Vagina (tissue), 2 donors: ENCODE data around the gene NEK5.
"Not testable (repeated sequence)": the region's sequence is repeated elsewhere in the genome, so short reads cannot be mapped to it uniquely, and the experiment has no call there.

ENCODE experiments used
- POLR2A ChIP-seq, 2 donors: fragments of 450-650 bp; IDR thresholded peaks; one replicate each; pipeline ENCODE4 v1.6.1; 2017; ENCODE audit warnings: antibody characterized with exemption in 2 of 2, mild to moderate bottlenecking in 2 of 2, moderate library complexity in 2 of 2
- POLR2AphosphoS5 ChIP-seq, 2 donors: sonication (generic); formaldehyde crosslinking; IDR thresholded peaks; one replicate each; pipeline ENCODE4 v1.9.0; 2017; ENCODE audit warnings: antibody characterized with exemption in 2 of 2, mild to moderate bottlenecking in 2 of 2, low read depth in 1 of 2; ENCODE audit not compliant: insufficient read depth in 1 of 2
- TF ChIP-seq, protein P1 (sequence below), 3 experiments: fragments of 450-650 bp in 2 of 3; fragments of 200-600 bp in 1 of 3; sonication (generic) in 1 of 3; IDR thresholded peaks; one replicate each; pipeline ENCODE4 v1.5.1; 2017 to 2019; ENCODE audit warnings: antibody characterized with exemption in 3 of 3, mild to moderate bottlenecking in 2 of 3, moderate library complexity in 2 of 3

- TF ChIP-seq, protein P1, sequence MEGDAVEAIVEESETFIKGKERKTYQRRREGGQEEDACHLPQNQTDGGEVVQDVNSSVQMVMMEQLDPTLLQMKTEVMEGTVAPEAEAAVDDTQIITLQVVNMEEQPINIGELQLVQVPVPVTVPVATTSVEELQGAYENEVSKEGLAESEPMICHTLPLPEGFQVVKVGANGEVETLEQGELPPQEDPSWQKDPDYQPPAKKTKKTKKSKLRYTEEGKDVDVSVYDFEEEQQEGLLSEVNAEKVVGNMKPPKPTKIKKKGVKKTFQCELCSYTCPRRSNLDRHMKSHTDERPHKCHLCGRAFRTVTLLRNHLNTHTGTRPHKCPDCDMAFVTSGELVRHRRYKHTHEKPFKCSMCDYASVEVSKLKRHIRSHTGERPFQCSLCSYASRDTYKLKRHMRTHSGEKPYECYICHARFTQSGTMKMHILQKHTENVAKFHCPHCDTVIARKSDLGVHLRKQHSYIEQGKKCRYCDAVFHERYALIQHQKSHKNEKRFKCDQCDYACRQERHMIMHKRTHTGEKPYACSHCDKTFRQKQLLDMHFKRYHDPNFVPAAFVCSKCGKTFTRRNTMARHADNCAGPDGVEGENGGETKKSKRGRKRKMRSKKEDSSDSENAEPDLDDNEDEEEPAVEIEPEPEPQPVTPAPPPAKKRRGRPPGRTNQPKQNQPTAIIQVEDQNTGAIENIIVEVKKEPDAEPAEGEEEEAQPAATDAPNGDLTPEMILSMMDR (IDR thresholded peaks at IDR 0.05) = not testable (repeated sequence)
- not testable (repeated sequence) for TF ChIP-seq POLR2A (IDR thresholded peaks at IDR 0.05); POLR2AphosphoS5 (IDR thresholded peaks at IDR 0.05; ENCODE audit: insufficient read depth in 1 of 2, low read depth in 1 of 2)
Observed at GRCh38 chr13:52170828-52171391, 42.0 kb upstream of the NEK5 start.
